Activated CD4-positive, alpha-beta T cell treated with anti-CD3 and anti-CD28 coated beads for 1 hour (primary cell): Measurements from ENCODE around the gene PTX3.

ENCODE experiments used
- DNase-seq: peaks from one replicate; pipeline ENCODE4 v3.0.0-alpha.2; 2020

The PTX3 gene

DNA sequence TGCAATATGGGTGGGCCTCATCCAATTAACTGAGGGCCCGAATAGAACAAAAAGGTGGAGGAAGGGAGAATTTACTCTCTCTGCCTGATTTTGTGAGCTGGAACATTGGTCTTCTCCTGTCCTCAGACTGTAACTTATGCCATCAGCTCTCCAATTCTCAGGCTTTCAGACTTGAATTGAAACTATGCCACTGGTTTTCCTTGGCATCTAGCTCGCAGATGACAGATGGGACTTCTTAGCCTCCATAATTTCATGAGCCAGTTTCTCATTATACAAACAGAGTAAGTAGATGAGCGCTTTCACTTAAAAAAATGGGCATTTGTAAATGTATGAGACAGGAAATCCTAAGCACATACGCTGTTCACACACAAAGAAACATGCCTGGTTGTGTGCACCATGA, 8.7 kb upstream of the PTX3 start:
- no peak for DNase-seq

DNA sequence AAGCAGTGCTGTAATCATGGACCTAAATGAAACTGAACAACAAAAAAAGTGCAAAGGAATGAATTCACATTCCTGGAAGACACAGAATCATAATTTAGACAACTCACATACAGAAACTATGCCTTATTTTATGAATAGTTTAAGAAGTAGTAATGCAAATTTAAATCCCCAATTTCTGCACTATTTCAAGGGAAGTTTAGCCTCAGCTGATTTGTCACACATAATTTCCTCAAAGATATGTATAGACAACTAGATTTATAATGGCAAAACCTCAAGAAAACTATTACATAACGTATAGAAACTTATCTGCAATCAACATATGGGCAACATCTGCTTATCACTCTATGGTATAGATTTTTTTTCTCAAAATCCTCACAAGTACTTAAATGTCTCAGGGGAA, 7.8 kb upstream of the PTX3 start:
- DNase-seq = no peak

DNA sequence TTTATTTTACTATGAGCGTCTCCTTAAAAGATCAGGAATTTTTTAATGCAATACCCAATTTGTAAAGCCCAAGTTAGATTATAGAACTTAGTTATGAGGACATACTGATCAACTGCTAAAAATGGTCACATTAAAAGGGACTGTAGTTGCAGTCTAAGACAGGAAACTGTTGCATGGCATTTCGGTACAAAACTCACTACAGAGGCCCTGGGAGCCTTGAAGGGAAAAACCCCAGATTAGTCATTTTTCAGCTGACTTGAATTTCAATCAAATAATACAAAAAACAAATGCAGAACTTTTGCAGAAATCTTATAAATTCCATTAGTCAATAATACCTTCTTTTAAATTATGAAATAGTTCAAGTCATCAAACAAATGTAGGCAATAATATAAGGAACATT, 6.9 kb upstream of the PTX3 start:
- DNase-seq = no peak

DNA sequence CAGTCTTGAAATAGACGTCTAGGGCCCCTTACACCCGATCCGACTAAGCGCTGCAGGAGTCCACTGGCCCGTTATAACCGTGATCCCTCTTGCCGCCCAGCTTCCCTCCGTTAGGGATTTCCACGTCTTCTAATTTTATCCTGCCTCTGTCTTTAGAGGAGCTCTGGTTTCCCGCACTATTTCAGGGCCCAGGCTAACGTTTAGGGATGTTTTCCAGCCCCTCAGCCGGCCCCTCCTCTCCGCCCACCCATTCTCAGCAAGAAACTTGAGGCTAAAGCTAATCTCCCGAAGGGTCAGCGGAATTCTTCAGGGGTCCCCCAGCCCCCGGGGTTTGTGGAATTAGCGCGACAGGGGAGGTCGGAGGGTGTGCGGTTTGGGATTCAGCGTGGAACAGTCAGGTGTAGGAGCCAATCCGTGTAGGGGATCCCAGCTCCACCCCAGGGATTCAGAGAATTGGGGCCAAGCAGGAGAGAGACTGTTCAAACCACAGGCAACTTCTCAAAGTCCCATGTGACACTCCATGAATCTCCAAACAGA, 1.6 kb downstream of the PTX3 start:
- no peak for DNase-seq

DNA sequence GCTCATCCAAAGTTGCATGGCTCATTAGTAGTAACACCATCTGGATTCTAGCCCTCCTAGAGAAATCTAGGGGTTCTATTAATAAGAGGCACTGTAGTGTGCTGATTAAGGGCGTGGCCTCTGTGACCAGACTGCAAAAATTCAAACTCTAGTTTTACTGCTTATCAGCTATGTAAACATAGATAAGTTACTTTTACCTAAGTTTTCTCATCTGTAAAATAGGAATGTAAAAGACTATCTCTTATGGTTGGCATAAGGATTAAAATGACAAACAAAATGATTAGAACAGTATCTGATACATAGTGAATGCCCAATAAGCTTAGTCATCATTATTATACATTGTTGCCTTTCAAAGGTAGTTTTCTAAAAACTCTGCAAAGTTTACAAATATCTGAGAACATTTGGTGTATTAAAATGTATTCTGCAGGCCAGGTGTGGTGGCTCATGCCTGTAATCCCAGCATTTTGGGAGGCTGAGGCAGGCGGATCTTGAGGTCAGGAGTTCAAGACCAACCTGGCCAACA, 4.5 kb downstream of the PTX3 start:
- DNase-seq = no peak

DNA sequence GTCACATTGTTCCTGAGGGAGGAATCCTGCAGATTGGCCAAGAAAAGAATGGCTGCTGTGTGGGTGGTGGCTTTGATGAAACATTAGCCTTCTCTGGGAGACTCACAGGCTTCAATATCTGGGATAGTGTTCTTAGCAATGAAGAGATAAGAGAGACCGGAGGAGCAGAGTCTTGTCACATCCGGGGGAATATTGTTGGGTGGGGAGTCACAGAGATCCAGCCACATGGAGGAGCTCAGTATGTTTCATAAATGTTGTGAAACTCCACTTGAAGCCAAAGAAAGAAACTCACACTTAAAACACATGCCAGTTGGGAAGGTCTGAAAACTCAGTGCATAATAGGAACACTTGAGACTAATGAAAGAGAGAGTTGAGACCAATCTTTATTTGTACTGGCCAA, 6.1 kb downstream of the PTX3 start:
- DNase-seq = no peak

DNA sequence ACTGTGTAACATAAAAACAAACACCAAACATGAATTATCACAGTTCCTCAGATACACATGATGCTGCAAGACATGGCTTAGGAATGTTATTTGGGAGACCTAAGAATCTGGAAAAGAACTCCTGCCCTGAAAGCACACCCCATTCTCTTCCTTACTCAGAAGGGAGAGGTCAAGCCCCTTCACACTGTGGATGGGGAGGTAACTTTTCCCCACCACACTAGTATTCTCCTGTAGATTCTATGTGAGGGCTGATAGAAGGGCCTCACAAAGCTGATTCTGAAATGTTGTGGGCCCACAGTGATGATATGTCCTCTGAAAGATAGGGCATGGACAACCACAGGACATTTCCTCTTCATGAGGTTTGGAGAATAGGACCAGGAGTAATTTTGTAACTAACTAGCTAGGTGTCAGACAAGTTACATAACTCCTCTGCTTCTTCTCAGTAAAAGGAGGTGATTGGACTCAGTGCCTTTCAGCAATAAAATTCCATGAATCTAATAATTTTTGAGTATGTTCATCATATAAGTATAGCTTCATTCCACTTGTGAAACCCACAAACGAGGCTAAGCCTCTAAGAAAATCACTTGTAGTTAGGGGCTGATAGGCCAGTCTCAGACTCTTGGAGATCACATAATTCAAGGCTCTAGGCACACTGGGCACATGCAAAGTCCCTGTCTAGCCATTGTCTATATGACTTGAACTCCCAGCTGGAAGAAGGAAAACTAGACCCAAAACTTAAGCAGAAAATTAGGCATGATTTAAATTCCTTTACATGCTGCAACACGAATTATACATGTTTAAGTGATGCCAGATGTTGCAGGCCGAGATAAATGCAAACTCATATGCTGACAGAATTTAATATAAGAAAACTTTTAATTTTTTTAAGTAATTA, 7.5 kb downstream of the PTX3 start:
- no peak for DNase-seq

DNA sequence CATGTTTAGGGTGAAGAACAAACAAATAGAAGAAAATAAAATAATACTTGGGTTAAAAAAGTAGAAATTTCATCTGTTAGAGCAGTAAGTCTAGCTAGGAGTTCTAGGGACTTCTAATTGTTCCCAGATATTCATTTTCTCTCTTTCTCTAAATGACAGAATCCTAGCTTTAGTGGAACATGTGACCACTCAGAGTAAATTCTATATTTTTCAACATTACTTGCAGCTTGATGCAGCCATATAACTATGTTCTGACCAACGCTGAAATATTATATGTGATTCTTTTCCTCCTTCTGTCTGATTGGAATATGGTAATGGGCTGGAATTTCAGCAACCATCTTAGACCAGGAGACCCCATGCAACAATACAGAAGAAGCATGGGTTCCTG, 8.1 kb downstream of the PTX3 start:
- DNase-seq = no peak

DNA sequence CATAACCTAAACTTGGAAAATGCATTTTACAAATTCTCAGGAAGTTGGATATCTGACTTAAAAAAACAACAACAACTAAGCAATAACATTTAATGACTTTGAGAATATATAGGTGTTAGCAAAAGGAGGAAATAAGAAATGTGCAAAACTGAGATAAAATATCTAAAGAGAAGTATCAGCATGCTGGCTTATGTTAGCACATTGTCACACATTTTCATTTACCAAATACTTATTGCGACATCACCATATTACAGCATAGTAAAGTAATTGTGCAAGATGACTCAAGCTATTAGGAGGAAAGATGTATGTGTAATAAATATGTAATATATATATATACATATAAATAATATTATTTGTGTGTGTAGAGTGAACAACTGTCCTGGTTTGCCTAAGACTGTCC, 9.2 kb downstream of the PTX3 start:
- no peak for DNase-seq

DNA sequence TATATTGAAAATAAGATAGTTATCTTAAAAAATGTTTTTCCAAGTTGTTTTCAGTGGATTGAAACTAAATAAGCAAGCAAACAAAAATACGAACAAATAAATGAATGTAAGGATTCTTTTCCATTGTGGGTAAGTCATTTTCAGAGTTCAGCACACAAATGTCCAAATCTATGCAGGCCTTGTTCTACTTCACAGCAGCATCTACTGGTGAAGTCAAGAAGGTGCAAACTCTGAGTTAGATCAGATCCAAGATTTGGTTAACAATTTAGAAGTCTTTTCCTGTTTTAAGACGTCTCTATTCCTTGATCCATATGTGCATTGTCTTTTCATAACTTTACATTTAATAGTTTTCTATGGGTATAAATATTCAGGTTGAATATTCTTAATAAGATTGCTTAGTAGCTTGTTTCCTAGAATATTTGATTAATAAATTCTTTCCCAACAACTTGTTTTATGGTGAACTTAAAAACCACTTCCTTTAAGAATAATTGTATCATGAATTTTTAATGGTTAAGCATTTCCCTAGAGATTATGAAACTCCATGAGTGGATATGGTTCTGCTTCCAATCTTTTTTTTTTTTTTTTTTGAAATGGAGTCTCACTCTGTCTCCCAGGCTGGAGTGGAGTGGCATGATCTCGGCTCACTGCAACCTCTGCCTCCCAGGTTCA, 10.5 kb downstream of the PTX3 start:
- DNase-seq = no peak

DNA sequence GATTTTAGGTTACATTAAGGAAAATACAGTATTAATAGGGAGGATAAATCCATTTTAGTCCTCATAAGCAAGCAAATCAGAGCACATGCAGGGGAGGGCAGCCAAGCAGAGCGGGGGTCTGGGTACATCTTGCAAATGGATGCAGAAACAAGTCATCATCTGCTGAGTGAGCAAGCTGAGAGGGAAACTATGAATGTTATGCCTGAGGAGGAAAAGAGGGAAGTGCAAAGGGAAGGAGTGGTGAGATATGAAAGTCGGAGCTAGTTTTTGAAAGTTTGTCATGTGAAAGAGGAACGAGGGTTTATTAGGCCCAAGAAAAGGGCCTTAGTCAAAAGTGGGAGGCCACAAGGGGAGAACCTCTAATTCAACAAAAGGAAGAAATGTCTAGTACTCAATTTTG, 15.4 kb downstream of the PTX3 start:
- DNase-seq = no peak

DNA sequence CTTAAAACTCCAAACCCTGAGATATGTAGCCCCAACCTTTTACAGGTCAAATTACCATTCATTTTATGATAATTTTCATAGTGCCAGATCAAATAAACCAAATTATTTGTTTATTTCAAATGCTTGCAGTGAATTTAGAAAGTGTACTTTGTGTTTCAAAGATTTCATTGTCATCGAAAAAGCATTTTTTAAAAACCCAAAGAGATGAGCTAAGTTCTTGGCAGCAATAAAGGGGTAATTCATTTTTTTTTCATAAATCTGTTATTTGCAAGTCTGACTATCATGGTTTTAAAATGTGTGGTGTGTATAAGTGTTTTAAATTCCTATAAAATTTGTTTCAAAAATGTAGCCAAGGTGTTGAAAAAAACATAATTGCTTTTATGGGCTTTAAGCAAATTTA, 17.2 kb downstream of the PTX3 start:
- no peak for DNase-seq

DNA sequence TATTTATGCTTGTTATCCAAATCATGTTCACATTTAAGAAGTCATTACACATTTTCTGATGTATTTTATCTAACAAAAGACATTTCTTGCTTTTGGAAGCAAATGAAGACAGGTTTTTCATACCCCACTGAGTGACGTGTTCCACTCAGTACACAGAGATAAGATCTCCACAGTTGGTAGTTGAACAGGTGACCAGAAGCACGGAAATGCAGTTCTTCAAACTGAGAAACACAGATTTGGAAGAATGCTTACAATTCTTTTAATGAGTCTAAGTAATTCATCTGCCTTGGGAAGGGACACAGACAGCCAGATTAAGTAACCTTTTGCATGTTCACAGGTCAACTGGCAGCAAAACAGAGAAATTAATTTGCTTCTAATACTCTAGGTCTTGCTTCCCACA, 23.1 kb downstream of the PTX3 start:
- DNase-seq = no peak

DNA sequence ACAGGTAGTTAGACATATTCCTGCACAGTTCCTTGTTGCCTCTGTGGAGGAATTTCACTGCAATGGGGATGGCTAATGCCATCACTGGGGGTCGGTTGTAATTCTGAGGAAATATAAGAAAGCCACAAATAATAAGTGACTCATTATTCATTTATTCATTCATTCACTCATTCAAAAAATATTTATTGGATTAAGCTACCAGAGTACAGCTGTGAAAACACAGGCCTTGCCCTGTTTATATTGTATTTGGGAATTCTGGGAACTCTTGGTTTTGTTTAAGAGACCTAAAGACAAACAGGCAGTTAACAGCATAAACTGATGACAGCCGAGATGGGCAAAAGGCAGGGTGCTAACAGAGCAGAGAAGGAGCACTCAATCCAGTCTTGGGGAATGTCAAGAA, 23.6 kb downstream of the PTX3 start:
- no peak for DNase-seq

DNA sequence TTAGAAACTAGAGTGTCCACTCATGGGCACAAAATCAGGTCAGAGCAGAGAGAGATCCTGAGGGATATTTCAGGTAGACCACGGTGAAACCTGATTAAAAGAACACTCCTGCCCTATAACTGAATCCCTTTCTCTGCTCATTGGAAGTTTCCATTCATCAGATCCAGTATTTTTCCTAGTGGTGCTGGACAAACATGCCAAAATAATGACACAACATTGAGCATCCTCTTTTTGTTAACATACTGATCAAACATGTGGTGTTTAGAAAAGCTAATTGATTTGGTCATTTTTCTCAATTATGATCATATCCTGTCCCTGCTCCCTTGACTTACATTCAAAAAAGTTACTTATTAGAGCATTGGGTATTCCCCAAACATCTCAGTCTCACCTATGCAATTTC, 27.2 kb downstream of the PTX3 start:
- no peak for DNase-seq

DNA sequence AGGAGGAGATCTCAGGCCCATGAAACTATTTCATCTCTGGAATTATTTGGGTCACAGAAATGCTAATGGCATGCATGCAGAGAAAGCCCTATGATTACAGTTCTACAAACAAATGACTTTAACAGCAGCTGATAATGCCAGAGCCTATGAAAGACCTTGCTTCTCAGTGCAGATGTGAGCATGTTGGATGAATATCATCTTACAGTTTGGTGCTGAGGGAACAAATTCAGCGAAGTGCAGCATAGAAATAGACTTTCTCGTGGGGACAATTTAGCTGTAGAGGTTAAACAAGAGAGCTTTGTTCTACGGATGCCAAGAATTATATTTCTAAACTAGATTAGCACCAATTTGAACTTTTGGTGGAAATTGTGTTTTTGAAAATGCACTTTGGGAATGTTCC, 27.7 kb downstream of the PTX3 start:
- no peak for DNase-seq

DNA sequence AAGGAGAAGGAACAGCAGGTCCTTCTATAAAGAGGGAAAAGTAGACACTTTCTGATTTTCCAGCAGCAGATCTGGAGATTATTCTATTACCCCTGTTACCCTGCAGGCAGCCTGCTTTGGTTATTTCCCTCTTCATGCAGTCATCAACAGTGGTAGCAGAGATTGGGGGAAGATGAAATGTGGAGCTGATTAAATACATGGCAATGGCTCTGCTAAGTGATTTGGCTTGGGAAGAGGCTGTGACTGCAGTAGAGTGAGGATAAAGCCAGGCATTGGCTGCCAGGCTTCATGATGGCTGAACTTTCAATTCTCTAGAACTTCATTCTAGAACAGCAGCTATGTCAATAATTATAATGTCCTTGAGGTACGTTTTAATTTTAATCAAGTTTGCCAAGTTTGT, 29.1 kb downstream of the PTX3 start:
- no peak for DNase-seq

DNA sequence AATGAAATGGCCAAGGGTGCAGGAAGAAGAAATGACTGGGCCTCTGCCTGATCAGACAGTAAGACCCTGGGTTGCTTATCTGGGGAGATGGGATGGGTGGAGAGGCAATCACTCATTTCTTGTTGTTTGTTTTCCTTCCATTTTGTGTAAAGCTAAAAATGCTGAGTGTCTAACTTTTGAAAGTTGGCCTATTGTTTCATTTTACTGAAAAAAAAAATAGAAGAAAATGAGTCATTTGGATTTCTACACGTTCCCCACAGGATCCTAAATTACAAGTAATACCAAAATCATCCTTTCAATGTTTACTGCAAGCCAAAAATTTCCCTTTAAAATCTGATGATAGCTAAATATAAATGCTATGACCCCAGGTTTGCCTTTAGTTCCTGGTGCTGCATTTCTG, 30.6 kb downstream of the PTX3 start:
- no peak for DNase-seq

DNA sequence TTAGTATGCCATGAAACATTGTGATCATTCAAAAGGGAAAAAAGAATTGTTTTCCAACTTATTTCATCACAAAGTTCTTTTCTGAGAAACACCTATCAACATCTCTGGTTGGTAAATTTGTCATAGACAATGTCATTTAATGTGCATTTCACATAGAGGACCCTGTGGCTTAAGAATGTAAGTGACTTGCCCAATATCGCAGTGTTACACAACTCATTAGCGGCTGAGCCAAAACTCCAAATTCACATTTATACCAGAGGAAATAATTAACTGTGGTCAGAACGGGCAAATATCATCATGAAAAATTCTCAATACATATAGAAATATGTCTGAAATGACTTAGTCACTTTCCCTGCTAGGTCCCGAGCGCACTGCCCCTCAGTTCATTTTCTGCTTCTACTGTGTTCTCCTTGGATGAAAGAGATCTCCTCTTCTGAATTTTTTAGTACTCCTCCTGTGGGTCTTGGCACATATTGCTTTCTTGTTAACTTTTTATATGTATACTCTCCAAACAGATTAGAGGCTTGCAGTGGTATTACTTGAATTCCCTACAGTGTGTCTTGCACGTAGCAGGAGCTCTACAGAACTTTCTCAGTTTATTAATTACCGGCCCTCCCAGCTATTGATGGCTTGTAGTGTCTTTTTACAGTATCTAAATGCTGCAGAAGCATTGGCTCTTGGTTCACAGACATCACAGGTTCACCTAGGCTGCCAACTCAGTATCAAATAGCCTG, 33.1 kb downstream of the PTX3 start:
- DNase-seq = no peak

DNA sequence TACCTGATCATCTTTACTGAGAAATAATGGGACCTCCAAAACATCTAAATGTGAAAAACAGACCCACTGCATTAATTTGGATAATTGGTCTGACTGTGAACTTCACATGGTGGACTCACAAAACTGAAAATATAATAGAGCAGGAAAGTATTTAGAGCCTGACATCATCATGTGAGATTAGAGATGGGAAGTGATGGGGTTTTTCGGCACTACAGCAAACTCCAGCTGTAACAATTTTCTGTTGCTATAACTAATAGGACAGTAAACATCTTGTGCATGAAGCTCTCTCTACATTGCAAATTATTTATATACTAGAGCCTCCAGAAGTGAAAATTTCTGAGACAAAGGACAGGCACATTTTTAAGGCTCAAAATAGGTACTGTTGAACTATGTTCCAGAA, 34.4 kb downstream of the PTX3 start:
- no peak for DNase-seq

DNA sequence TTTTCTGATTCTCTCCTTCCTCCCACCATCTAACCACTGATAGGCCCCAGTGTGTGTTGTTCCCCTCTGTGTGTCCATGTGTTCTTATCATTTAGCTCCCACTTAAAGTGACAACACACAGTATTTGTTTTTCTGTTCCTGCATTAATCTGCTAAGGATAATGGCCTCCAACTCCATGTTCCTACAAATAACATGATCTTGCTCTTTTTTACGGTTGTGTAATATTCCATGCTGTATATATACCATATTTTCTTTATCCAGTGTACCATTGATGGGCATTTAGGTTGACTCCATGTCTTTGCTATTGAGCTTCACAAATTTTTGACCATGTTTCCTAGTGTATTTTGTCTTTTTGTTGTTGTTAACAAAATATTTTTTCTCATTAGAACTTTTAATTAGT, 36.0 kb downstream of the PTX3 start:
- no peak for DNase-seq

DNA sequence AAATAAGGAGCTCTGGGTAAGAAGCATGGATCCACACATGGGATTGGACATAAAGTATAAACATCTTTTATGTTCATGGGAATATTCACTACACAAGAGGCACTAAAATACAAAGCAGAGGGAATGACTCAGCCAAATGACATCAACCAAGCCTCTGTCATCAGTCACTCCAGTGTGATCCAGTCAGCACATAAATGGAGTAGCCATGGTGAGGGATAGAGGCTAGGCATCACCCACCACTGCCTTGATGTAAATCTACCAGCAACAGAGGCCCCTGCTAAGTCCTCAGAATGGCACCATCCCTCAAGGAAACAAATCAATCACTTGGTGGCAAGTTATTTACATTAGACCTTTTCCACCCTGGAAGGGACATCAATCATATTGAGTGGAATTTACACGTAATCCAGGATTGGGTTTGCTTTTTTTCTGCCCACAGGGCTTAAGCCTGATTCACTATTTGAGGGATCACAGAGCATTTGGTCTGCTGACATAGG, 39.3 kb downstream of the PTX3 start:
- DNase-seq = no peak

DNA sequence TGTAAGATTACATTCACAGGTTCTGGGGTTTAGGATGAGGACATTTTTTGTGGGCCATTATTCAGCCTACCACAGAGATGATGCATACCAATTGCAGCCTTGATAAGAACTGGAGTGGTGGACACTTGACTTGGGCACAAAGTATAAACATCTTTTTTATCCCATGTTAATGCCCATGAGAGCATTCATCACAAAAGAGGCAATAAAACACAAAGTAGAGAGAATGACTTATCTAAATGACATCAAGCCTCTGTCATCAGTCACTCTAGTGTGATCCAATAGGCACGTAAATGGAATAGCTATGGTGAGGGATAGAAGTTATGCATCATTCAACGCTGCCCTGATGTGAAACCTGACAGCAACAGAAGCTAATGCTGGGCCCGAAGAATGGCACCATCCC, 40.8 kb downstream of the PTX3 start:
- DNase-seq = no peak
